ENCODE results near the gene MBD3L3.
"Not testable (repeated sequence)": the region's sequence is repeated elsewhere in the genome, so short reads cannot be mapped to it uniquely, and the experiment has no call there.

DNA sequence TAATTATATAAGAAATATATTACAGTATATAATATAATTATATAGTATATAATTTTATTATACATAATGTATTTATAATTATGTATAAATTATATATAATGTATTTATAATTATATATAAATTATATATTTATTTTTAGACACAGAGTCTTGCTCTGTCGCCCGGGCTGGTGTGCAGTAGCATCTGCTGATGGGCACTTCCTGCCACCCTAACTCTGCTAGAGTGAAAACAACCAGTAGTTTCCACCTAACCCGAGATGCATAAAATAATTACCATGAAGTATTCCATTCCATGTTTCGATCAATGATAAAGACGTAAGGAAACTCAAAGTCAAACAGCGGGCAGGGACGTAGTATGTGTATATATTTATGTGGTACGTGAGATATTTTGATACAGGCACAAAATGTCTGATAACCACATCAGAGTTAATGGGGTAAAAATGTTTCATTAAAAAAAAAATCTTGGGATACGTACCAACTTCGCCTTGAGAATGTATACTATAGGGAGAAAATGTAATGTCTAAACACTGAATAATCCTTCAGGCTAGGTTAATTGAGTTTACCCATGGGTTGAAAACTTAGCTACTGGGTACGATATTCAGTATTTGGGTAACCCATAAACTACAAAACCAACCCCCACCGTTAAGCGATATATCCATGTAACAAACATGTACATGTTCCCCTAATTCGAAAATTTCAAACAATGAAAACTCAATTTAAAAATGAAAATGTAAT lies 3.7 kb downstream of the MBD3L3 start:
- TF ChIP-seq ETV6 (IDR thresholded peaks at IDR 0.05; ENCODE audit: borderline replicate concordance in 1 of 2, low read depth in 2 of 2, low read length in 1 of 2); ETV6 (CRISPR knock-in tag; IDR thresholded peaks at IDR 0.05; ENCODE audit: borderline replicate concordance); PHB2 (IDR thresholded peaks at IDR 0.05; ENCODE audit: low read depth); RAD21 (CRISPR knock-in tag; conservative IDR thresholded peaks at IDR 0.05 in 1 of 2, IDR thresholded peaks at IDR 0.05 in 1 of 2); CREB1 (IDR thresholded peaks at IDR 0.05); CREB1 (CRISPR knock-in tag; IDR thresholded peaks at IDR 0.05); CHCHD3 (CRISPR knock-in tag; IDR thresholded peaks at IDR 0.05); PPARD (CRISPR knock-in tag; IDR thresholded peaks at IDR 0.05); FOXM1 (IDR thresholded peaks at IDR 0.05; ENCODE audit: low read depth); FOXM1 (CRISPR knock-in tag; IDR thresholded peaks at IDR 0.05; ENCODE audit: low read depth); HIVEP1 (CRISPR knock-in tag; IDR thresholded peaks at IDR 0.05); MXI1 (IDR thresholded peaks at IDR 0.05; ENCODE audit: low read depth, low read length): not testable (repeated sequence)
- TF ChIP-seq, protein P1, sequence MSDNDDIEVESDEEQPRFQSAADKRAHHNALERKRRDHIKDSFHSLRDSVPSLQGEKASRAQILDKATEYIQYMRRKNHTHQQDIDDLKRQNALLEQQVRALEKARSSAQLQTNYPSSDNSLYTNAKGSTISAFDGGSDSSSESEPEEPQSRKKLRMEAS (CRISPR knock-in tag; IDR thresholded peaks at IDR 0.05), result not testable (repeated sequence)

Data from K562 (cell line).